Hepatocyte (in vitro differentiated cells): ENCODE data around the gene ZNF35. TPM values are rescaled to one million over a fixed set of nuclear protein-coding genes. Genes with fewer than 3 reads are reported as not detected.
A peak's percentile ranks its signal among the peaks of the same experiment; 100 is the strongest.

Source experiments
- DNase-seq: peaks from one replicate; pipeline ENCODE4 v3.0.0-alpha.2; 2016; ENCODE audit warnings: low spot score
- H2AFZ ChIP-seq: fragments of 200-600 bp; sonication (generic); 2 replicates; pipeline ENCODE4 v1.6.0; 2016; ENCODE audit warnings: antibody characterized with exemption, mild to moderate bottlenecking
- H3K27ac ChIP-seq: fragments of 200-600 bp; sonication (generic); 2 replicates; pipeline ENCODE4 v1.5.1; 2016; ENCODE audit warnings: mild to moderate bottlenecking
- H3K27me3 ChIP-seq: fragments of 200-600 bp; sonication (generic); 2 replicates; pipeline ENCODE4 v1.6.1; 2016
- H3K36me3 ChIP-seq: fragments of 200-600 bp; sonication (generic); replicated peaks from 2 replicates; pipeline ENCODE4 v1.5.1; 2016; ENCODE audit warnings: low read depth; ENCODE audit not compliant: insufficient read depth
- H3K4me1 ChIP-seq: fragments of 200-600 bp; sonication (generic); 2 replicates; pipeline ENCODE4 v1.5.1; 2016; ENCODE audit warnings: mild to moderate bottlenecking, moderate library complexity; ENCODE audit not compliant: insufficient read depth
- H3K4me2 ChIP-seq: fragments of 200-600 bp; sonication (generic); 2 replicates; pipeline ENCODE4 v1.6.0; 2016
- H3K4me3 ChIP-seq: fragments of 200-600 bp; sonication (generic); 2 replicates; pipeline ENCODE4 v1.5.1; 2016; ENCODE audit warnings: mild to moderate bottlenecking
- H3K79me2 ChIP-seq: fragments of 200-600 bp; sonication (generic); 2 replicates; pipeline ENCODE4 v1.6.0; 2017; ENCODE audit warnings: mild to moderate bottlenecking
- H3K9me2 ChIP-seq: fragments of 200-600 bp; sonication (generic); replicated peaks from 2 replicates; pipeline ENCODE4 v1.6.0; 2017; ENCODE audit warnings: mild to moderate bottlenecking; ENCODE audit not compliant: insufficient read depth
- H3K9me3 ChIP-seq: fragments of 200-600 bp; sonication (generic); 2 replicates; pipeline ENCODE4 v1.5.1; 2016; ENCODE audit warnings: low read depth, mild to moderate bottlenecking
- H4K20me1 ChIP-seq: fragments of 200-600 bp; sonication (generic); 2 replicates; pipeline ENCODE4 v1.6.0; 2016; ENCODE audit warnings: mild to moderate bottlenecking; ENCODE audit not compliant: insufficient read depth, poor library complexity, severe bottlenecking
- EZH2 ChIP-seq: fragments of 200-600 bp; sonication (generic); IDR thresholded peaks from 2 replicates; pipeline ENCODE4 v1.6.1; 2016; ENCODE audit warnings: antibody characterized with exemption, mild to moderate bottlenecking, borderline replicate concordance
- EZH2phosphoT487 ChIP-seq: fragments of 200-600 bp; sonication (generic); IDR thresholded peaks from one replicate; pipeline ENCODE4 v1.6.1; 2018; ENCODE audit warnings: antibody characterized with exemption, mild to moderate bottlenecking, low read depth, moderate library complexity; ENCODE audit not compliant: unreplicated experiment, severe bottlenecking
- WGBS: methylation state at CpG from one replicate; pipeline ENCODE4 v1.1.6; 2016; ENCODE audit warnings: low lambda C conversion rate; ENCODE audit errors: missing lambda C conversion rate; 5-methylcytosine and 5-hydroxymethylcytosine counted together
- polyA plus RNA-seq: library from polyadenylated mRNA; unstranded; fragments of >200 nt; fragmentation: Nextera tagmentation; extraction: Ambion mirVana; gene quantifications from 2 replicates; pipeline ENCODE4 v1.2.1, GENCODE V29; 2016
- total RNA-seq: library from RNA; depleted of rRNA; stranded (reverse); fragments of >200 nt; gene quantifications from 2 replicates; pipeline ENCODE4 v1.2.3, GENCODE V29; 2014
- TF ChIP-seq, protein P1 (sequence below): fragments of 200-600 bp; sonication (generic); IDR thresholded peaks from 2 replicates; pipeline ENCODE4 v1.5.1; 2016; ENCODE audit warnings: antibody characterized with exemption, mild to moderate bottlenecking; ENCODE audit not compliant: poor library complexity

Gene ZNF35
- total and polyA plus RNA-seq, 2 experiments from 2014 or later = 4.2 to 9.6 TPM

GRCh38 chr3:44682182-44682896 lies 33.8 kb downstream of the ZNF35 start:
- Histone ChIP-seq H3K4me3 (no peak overlapping the region), H3K9me2 (no peaks in the 10 kb centered on the region), H3K4me1 (no peaks in the 10 kb centered on the region), H3K9me3 (no peaks in the 10 kb centered on the region), H4K20me1 (no peaks in the 10 kb centered on the region), H3K79me2 (no peaks in the 10 kb centered on the region), H3K27ac (no peak overlapping the region), H3K27me3 (no peaks in the 10 kb centered on the region), H2AFZ (no peak overlapping the region), H3K36me3 (no peaks in the 10 kb centered on the region), H3K4me2 (no peak overlapping the region)
- DNase-seq = no peak
- 79% methylated on average over 2 of the region's 2 CpGs for WGBS
- TF ChIP-seq EZH2phosphoT487 (no peak), EZH2 (no peak)
- TF ChIP-seq, protein P1, sequence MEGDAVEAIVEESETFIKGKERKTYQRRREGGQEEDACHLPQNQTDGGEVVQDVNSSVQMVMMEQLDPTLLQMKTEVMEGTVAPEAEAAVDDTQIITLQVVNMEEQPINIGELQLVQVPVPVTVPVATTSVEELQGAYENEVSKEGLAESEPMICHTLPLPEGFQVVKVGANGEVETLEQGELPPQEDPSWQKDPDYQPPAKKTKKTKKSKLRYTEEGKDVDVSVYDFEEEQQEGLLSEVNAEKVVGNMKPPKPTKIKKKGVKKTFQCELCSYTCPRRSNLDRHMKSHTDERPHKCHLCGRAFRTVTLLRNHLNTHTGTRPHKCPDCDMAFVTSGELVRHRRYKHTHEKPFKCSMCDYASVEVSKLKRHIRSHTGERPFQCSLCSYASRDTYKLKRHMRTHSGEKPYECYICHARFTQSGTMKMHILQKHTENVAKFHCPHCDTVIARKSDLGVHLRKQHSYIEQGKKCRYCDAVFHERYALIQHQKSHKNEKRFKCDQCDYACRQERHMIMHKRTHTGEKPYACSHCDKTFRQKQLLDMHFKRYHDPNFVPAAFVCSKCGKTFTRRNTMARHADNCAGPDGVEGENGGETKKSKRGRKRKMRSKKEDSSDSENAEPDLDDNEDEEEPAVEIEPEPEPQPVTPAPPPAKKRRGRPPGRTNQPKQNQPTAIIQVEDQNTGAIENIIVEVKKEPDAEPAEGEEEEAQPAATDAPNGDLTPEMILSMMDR = no peak

DNA sequence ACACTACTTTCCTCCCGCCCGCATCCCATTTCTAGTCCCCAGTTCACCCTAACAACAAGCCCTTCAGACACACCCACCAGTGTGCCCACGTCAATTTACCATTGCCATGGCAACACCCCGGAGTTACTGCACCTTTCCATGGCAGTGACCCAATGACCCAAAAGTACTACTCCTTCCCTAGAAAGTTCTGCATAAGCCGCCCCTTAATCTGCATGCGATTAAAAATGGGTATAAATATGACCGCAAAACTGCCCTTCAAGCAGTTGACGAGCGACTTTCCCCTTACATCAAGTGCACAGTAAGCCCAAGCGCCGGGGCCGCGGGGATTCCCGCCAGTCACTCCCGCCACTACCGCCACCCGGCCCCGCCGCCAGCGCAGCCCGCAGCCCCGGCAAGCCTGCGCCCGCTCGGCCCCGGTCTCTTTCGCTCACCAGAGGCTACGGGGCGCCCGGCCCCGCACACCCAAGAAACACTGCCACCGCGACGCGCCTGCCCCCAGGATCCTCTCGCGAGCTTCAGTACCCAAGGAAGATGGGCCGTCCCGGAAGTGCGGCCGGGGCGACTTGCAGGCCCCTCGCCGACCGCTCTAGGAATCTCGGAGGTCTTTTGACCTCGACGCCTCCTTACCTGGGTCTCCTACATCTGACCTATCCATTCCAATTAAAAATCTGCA lies 36.7 kb downstream of the ZNF35 start:
- Histone ChIP-seq H3K4me1 (no peaks in the 10 kb centered on the region), H3K27me3 (no peaks in the 10 kb centered on the region), H3K4me2 (peak overlapping the region; percentile 72), H3K27ac (no peak overlapping the region), H3K9me2 (no peaks in the 10 kb centered on the region), H3K9me3 (no peaks in the 10 kb centered on the region), H3K79me2 (no peaks in the 10 kb centered on the region), H2AFZ (peak overlapping the region; percentile 77), H3K36me3 (no peaks in the 10 kb centered on the region), H4K20me1 (no peaks in the 10 kb centered on the region), H3K4me3 (peak overlapping the region; percentile 25)
- DNase-seq = peak; percentile 77
- TF ChIP-seq, protein P1 = no peak
- no peak for TF ChIP-seq EZH2phosphoT487
- TF ChIP-seq EZH2 = no peak
- 56% methylated on average over 36 of the region's 48 CpGs for WGBS

DNA sequence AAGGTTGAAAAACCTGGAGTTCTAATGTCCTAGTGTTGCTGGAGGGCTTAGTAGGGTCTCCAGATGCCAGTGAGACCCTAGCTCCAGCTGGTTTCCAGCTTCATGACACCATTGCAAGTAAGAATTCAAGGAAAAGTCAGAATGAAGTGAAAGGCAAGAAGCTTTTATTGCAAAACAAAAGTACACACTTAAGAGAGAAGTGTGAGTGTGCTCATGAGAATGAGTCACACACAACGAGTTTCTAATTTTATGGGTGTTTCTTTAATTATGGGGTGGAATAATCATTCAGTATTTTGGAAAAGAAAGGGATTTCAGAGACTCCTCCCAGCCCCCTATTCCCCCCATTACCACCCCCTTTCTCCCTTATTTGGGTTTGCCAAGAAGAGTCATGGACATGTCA lies 39.4 kb downstream of the ZNF35 start:
- Histone ChIP-seq H3K9me2 (no peaks in the 10 kb centered on the region), H3K79me2 (no peaks in the 10 kb centered on the region), H3K27ac (no peak overlapping the region), H4K20me1 (no peaks in the 10 kb centered on the region), H3K36me3 (no peaks in the 10 kb centered on the region), H3K27me3 (no peaks in the 10 kb centered on the region), H3K4me2 (no peak overlapping the region), H3K9me3 (no peaks in the 10 kb centered on the region), H2AFZ (no peak overlapping the region), H3K4me3 (no peak overlapping the region), H3K4me1 (no peaks in the 10 kb centered on the region)
- TF ChIP-seq, protein P1 = no peak
- TF ChIP-seq EZH2 = no peak
- TF ChIP-seq EZH2phosphoT487 = no peak
- DNase-seq = no peak
- 56% methylated on average over 1 of the region's 1 CpG for WGBS

Other genes starting within 250 kb of the ZNF35 start
- 10.5 and 14.7 TPM in 2 replicates for gene ZNF445, start 171.1 kb upstream of the ZNF35 start, total RNA-seq
- 6.1 and 6.4 TPM in 2 replicates for gene ZNF445, start 171.1 kb upstream of the ZNF35 start, polyA plus RNA-seq
- gene ZKSCAN7, start 93.5 kb upstream of the ZNF35 start, total RNA-seq = 9.6 and 9.9 TPM in 2 replicates
- gene ZKSCAN7, start 93.5 kb upstream of the ZNF35 start, polyA plus RNA-seq = 6.0 and 7.9 TPM in 2 replicates
- gene ZNF660, start 63.8 kb upstream of the ZNF35 start, total RNA-seq = 4.5 and 9.8 TPM in 2 replicates
- gene ZNF660, start 63.8 kb upstream of the ZNF35 start, polyA plus RNA-seq = 4.0 and 4.6 TPM in 2 replicates
- 17.1 and 17.5 TPM in 2 replicates for gene ZNF197, start 23.7 kb upstream of the ZNF35 start, total RNA-seq
- gene ZNF197, start 23.7 kb upstream of the ZNF35 start, polyA plus RNA-seq = 5.3 and 7.1 TPM in 2 replicates
- 1.8 and 3.3 TPM in 2 replicates for gene ZNF502, start 63.9 kb downstream of the ZNF35 start, total RNA-seq
- gene ZNF502, start 63.9 kb downstream of the ZNF35 start, polyA plus RNA-seq = 1.2 and 2.6 TPM in 2 replicates
- 2.6 and 7.3 TPM in 2 replicates for gene ZNF501, start 80.9 kb downstream of the ZNF35 start, total RNA-seq
- gene ZNF501, start 80.9 kb downstream of the ZNF35 start, polyA plus RNA-seq = 1.6 and 4.8 TPM in 2 replicates
- 24.0 and 25.1 TPM in 2 replicates for gene KIAA1143, start 112.9 kb downstream of the ZNF35 start, total RNA-seq
- 11.4 and 11.5 TPM in 2 replicates for gene KIAA1143, start 112.9 kb downstream of the ZNF35 start, polyA plus RNA-seq
- 2.7 and 4.1 TPM in 2 replicates for gene KIF15, start 113.1 kb downstream of the ZNF35 start, total RNA-seq
- 1.4 and 2.6 TPM in 2 replicates for gene KIF15, start 113.1 kb downstream of the ZNF35 start, polyA plus RNA-seq
- gene TMEM42, start 213.2 kb downstream of the ZNF35 start, total RNA-seq = 14.7 and 16.9 TPM in 2 replicates
- 16.7 and 22.2 TPM in 2 replicates for gene TMEM42, start 213.2 kb downstream of the ZNF35 start, polyA plus RNA-seq
- 0.43 TPM in 1 of 2 replicates, not detected in the other for gene TGM4, start 225.9 kb downstream of the ZNF35 start, total RNA-seq
- gene TGM4, start 225.9 kb downstream of the ZNF35 start, polyA plus RNA-seq = 0.78 TPM in 1 of 2 replicates, not detected in the other